GM12878 (cell line): Measurements from ENCODE around the gene SESN1. TPM values are rescaled to one million over a fixed set of nuclear protein-coding genes. Genes with fewer than 3 reads are reported as not detected.

Experiments used
- ATAC-seq: fragments of 200-7000 bp; cut with Tn5 transposase; 3 replicates; pipeline ENCODE4 v1.9.1; 2020; ENCODE audit warnings: mild to moderate bottlenecking, moderate library complexity
- BruUV-seq: library from RNA; stranded (reverse); fragments of 400-500 nt; replicated peaks from 2 replicates; lab custom pipeline; 2021; lab: Mats Ljungman, UMichigan
- CTCF ChIA-PET: fragments of 300-600 bp; sonication (Branson Sonifier 250); formaldehyde crosslinking; extraction: SDS; loops from one replicate; lab custom pipeline; 2021; ENCODE audit warnings: inconsistent platforms; lab: Yijun Ruan, JAX
- POLR2A ChIA-PET: fragments of 350-600 bp; formaldehyde crosslinking; extraction: SDS; loops from one replicate; lab custom pipeline; 2021; ENCODE audit warnings: inconsistent platforms; lab: Charles Lee
- RAD21 ChIA-PET: fragments of 300-600 bp; sonication (Branson Sonifier 250); formaldehyde crosslinking; loops from one replicate; lab custom pipeline; 2023; ENCODE audit warnings: antibody characterized with exemption; ENCODE audit not compliant: unreplicated experiment; lab: Charles Lee
- SMC1A ChIA-PET: fragments of 300-600 bp; sonication (Branson Sonifier 250); formaldehyde crosslinking; loops from one replicate; lab custom pipeline; 2023; ENCODE audit not compliant: unreplicated experiment, uncharacterized antibody; lab: Charles Lee
- DNase-seq: peaks from one replicate; pipeline ENCODE4 v3.0.0-alpha.2; 2011; ENCODE audit warnings: low read depth, low spot score
- FAIRE-seq: peaks from 3 replicates; lab custom pipeline; 2011; peaks lifted over from hg19 to GRCh38; lab: Jason Lieb, UNC
- H2AFZ ChIP-seq: 2 replicates; pipeline ENCODE4 v1.6.0; 2011; ENCODE audit warnings: low read depth, low read length, control low read depth; ENCODE audit not compliant: control insufficient read depth
- H3K27ac ChIP-seq: 2 replicates; pipeline ENCODE4 v1.5.1; 2011; ENCODE audit warnings: control low read depth; ENCODE audit not compliant: control insufficient read depth, insufficient read depth
- H3K27me3 ChIP-seq, 2 experiments: replicated peaks in 1 of 2; 2 replicates each; pipeline versions ENCODE4 v1.6.0 to v1.6.1; 2011; ENCODE audit warnings: low read length in 1 of 2; ENCODE audit not compliant: control insufficient read depth in 2 of 2, insufficient read depth in 2 of 2
- H3K36me3 ChIP-seq, 2 experiments: 2 replicates each; pipeline ENCODE4 v1.5.1; 2011; ENCODE audit warnings: low read length in 1 of 2; ENCODE audit not compliant: control insufficient read depth in 2 of 2, insufficient read depth in 2 of 2
- H3K4me1 ChIP-seq: 2 replicates; pipeline ENCODE4 v1.6.1; 2011; ENCODE audit warnings: mild to moderate bottlenecking, low read length, moderate library complexity, mixed read lengths; ENCODE audit not compliant: control insufficient read depth, insufficient read depth
- H3K4me2 ChIP-seq: 2 replicates; pipeline ENCODE4 v1.6.0; 2011; ENCODE audit warnings: control low read depth; ENCODE audit not compliant: control insufficient read depth, insufficient read depth
- H3K4me3 ChIP-seq: fragments of 200-600 bp; sonication (generic); 2 replicates; pipeline ENCODE4 v1.5.1; 2016
- H3K79me2 ChIP-seq: 2 replicates; pipeline ENCODE4 v1.6.0; 2011; ENCODE audit warnings: low read length; ENCODE audit not compliant: control insufficient read depth, insufficient read depth
- H3K9ac ChIP-seq: 2 replicates; pipeline ENCODE4 v1.8.0; 2011; ENCODE audit warnings: low read length, control low read depth, mixed read lengths; ENCODE audit not compliant: control insufficient read depth, insufficient read depth
- H3K9me3 ChIP-seq: replicated peaks from 3 replicates; pipeline ENCODE4 v1.5.1; 2011; ENCODE audit warnings: mild to moderate bottlenecking, low read length; ENCODE audit not compliant: control insufficient read depth, insufficient read depth
- H4K20me1 ChIP-seq: 2 replicates; pipeline ENCODE4 v1.6.0; 2011; ENCODE audit not compliant: control insufficient read depth, insufficient read depth
- BACH1 ChIP-seq: fragments of 450-650 bp; IDR thresholded peaks from 2 replicates; pipeline ENCODE4 v1.6.1; 2017; ENCODE audit warnings: mild to moderate bottlenecking, borderline replicate concordance
- BCL11A ChIP-seq: IDR thresholded peaks from 2 replicates; pipeline ENCODE4 v1.6.1; 2011; ENCODE audit warnings: low read depth, low read length
- BCL3 ChIP-seq: IDR thresholded peaks from 2 replicates; pipeline ENCODE4 v1.6.1; 2011; ENCODE audit warnings: borderline replicate concordance, low read depth, mild to moderate bottlenecking, moderate library complexity, low read length; ENCODE audit not compliant: insufficient read depth, poor library complexity, severe bottlenecking
- E2F4 ChIP-seq: IDR thresholded peaks from 2 replicates; pipeline ENCODE4 v1.6.1; 2012; ENCODE audit warnings: low read depth, low read length, improper control_type of control experiment
- NBN ChIP-seq: fragments of 450-650 bp; IDR thresholded peaks from 2 replicates; pipeline ENCODE4 v1.6.1; 2016
- PKNOX1 ChIP-seq: fragments of 450-650 bp; IDR thresholded peaks from 2 replicates; pipeline ENCODE4 v1.6.1; 2016; ENCODE audit warnings: mild to moderate bottlenecking
- WGBS: methylation state at CpG from one replicate; pipeline ENCODE4 v1.1.6; 2016; ENCODE audit warnings: low lambda C conversion rate; ENCODE audit not compliant: insufficient replicate concordance, insufficient coverage; ENCODE audit errors: missing lambda C conversion rate; 5-methylcytosine and 5-hydroxymethylcytosine counted together
- in situ Hi-C: fragments of 300-500 bp; cut with MboI; formaldehyde crosslinking; loops from 9 replicates; pipeline ENCODE4 v1.14.3; 2018; ENCODE audit warnings: mixed read lengths
- intact Hi-C: fragments of 100-400 bp; cut with micrococcal nuclease; formaldehyde crosslinking; loops from one replicate; pipeline ENCODE4 v1.14.2; 2022; ENCODE audit not compliant: unreplicated experiment
- polyA plus RNA-seq, 11 experiments: library from polyadenylated mRNA; depleted of rRNA in 4 of 11; unstranded in 6 of 11; stranded (reverse) in 5 of 11; fragments of >200 nt; fragmentation: Nextera tagmentation in 4 of 11; fragmentation: Illumina TruSeq in 1 of 11; extraction: Ambion mirVana in 4 of 11; extraction: Trizol in 1 of 11; gene quantifications; 1 replicate in 1 of 11; 2 replicates in 10 of 11; pipeline versions ENCODE4 v1.2.1 to v1.2.3, GENCODE V29; 2011 to 2016; ENCODE audit warnings: inconsistent platforms in 2 of 11, missing spikeins in 2 of 11, low read depth in 1 of 11
- total RNA-seq, 4 experiments: library from RNA; depleted of rRNA in 3 of 4; stranded (reverse); fragments of >200 nt in 3 of 4; fragmentation: Illumina TruSeq in 1 of 4; extraction: Trizol in 1 of 4; gene quantifications; 2 replicates each; pipeline versions ENCODE4 v1.2.1 to v1.2.3, GENCODE V29; 2013 to 2021
- TF ChIP-seq, protein P1 (sequence below), 3 experiments: IDR thresholded peaks in 2 of 3; conservative IDR thresholded peaks in 1 of 3; 2 replicates each; pipeline ENCODE4 v1.5.1; 2011; ENCODE audit warnings: low read depth in 3 of 3, low read length in 3 of 3, mild to moderate bottlenecking in 3 of 3, control low read depth in 2 of 3, moderate library complexity in 2 of 3, inconsistent platforms in 1 of 3, mixed read lengths in 1 of 3; ENCODE audit not compliant: control insufficient read depth in 2 of 3, insufficient read depth in 1 of 3; ENCODE audit errors: extremely low read depth in 1 of 3

Gene SESN1
- total and polyA plus RNA-seq, 10 of the 15 experiments (the other 5 are each of a cell fraction or from before 2014, with no cell fraction given) = 1.3 to 13.0 (median 3.3) TPM

DNA sequence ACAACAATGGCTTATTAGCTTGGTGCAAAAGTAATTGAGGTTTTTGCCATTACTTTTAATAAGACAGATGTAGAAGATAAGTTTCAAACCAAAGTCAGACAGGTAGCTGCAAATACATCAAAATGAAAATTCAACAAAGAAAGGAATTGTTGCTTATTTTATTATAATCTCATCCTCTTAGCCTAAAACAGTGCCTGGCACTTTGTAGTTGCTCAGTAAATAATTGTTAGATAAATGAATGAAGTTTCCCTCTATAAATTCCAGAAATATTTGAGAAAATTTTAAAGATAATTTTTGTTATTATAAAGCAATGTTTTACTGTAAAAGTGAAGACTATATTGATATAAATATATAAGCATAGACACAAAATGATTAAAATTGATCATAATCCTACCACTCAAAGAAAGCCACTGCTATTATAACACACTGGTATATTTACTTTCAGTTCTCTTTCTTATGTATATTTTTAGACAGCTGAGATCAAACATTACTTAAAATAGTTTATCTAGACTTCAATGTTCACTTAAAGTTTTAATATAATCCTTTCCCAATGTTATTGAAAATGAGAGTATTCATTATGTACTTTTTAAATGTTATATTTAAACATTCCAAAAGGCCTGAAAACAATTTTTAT lies 42.5 kb downstream of the SESN1 start (continued):
- TF ChIP-seq, protein P1, sequence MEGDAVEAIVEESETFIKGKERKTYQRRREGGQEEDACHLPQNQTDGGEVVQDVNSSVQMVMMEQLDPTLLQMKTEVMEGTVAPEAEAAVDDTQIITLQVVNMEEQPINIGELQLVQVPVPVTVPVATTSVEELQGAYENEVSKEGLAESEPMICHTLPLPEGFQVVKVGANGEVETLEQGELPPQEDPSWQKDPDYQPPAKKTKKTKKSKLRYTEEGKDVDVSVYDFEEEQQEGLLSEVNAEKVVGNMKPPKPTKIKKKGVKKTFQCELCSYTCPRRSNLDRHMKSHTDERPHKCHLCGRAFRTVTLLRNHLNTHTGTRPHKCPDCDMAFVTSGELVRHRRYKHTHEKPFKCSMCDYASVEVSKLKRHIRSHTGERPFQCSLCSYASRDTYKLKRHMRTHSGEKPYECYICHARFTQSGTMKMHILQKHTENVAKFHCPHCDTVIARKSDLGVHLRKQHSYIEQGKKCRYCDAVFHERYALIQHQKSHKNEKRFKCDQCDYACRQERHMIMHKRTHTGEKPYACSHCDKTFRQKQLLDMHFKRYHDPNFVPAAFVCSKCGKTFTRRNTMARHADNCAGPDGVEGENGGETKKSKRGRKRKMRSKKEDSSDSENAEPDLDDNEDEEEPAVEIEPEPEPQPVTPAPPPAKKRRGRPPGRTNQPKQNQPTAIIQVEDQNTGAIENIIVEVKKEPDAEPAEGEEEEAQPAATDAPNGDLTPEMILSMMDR (IDR thresholded peaks at IDR 0.05 in 2 of 3, conservative IDR thresholded peaks at IDR 0.05 in 1 of 3; ENCODE audit: control insufficient read depth in 2 of 3, extremely low read depth in 1 of 3, insufficient read depth in 1 of 3, low read depth in 3 of 3, low read length in 3 of 3) = no peak
- TF ChIP-seq NBN = no peak

DNA sequence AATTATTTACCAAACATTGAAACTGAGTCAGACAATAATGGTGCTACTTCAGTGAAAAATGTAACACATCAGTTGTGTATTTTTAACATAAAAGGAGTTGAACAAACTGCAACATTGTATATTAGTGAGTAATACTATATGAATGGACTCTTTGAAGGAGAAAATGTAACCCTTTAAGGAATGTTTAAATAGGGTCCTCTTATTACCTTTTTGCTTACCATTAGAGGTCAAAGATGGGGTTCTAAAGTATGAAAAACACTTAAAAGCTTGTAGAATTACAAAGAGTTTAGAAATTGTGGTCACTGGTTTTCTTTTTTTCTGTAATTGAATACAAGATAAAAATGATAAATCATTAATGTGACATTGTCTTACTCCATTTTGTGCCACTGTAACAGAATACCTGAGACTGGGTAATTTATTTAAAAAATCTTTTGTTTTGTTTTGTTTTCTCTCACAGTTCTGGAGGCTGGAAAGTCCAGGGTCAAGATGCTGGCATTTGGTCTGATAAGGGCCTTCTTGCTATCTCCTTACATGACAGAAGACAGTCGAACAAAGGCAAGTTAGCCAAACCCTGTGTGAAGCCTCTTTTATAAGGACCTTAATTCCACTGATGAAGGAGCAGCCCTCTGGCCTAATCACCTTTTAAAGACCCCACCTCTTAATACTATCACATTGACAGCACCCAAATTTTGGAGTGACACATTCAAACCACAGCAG lies 43.2 kb downstream of the SESN1 start:
- in situ Hi-C loops = no loop called here
- Histone ChIP-seq H3K36me3 (no peaks in the 10 kb centered on the region), H3K79me2 (no peaks in the 10 kb centered on the region), H3K4me1 (peaks cover 14% of the 10 kb centered on the region), H3K4me2 (no peak overlapping the region), H3K9me3 (no peaks in the 10 kb centered on the region), H2AFZ (no peak overlapping the region), H3K9ac (no peak overlapping the region), H4K20me1 (no peaks in the 10 kb centered on the region), H3K27ac (no peak overlapping the region), H3K4me3 (no peak overlapping the region), H3K27me3 (no peaks in the 10 kb centered on the region; a peak in 1 of 4 replicates)
- CTCF ChIA-PET = interaction anchor here (1.0 to 3.6 kb wide), 2 partner anchors 20 to 41 kb away, joined by 4 to 13 read pairs; no protein-coding TSS in a partner anchor
- intact Hi-C loops = no loop called here
- TF ChIP-seq BACH1 = no peak
- no peak for TF ChIP-seq E2F4
- peak; percentile 53; the same call in 1 of the 2 replicates for TF ChIP-seq PKNOX1
- TF ChIP-seq BCL11A = no peak
- no peak for TF ChIP-seq BCL3
- 100% methylated on average over 1 of the region's 1 CpG for WGBS
- POLR2A ChIA-PET = no interaction called here
- BruUV-seq = no TSS peak
- ATAC-seq = no peak
- no peak for DNase-seq
- SMC1A ChIA-PET = interaction anchor here (1.0 to 1.3 kb wide), 4 partner anchors 12 to 41 kb away, joined by 3 to 4 read pairs (median 4); no protein-coding TSS in a partner anchor
- RAD21 ChIA-PET = interaction anchor here (2.4 kb wide), 1 partner anchor 23 kb away, joined by 10 read pairs; no protein-coding TSS in a partner anchor
- FAIRE-seq = no peak
